ENCODE data around the gene IFNLR1. TPM values are rescaled to one million over a fixed set of nuclear protein-coding genes. Genes with fewer than 3 reads are reported as not detected.

IFNLR1 gene
- total RNA-seq, 1 donor from 2014 or later, result 0.22 TPM

- DNase-seq (ENCODE audit: low spot score), result peak; percentile 95
Observed at GRCh38 chr1:24150234-24151174, 36.6 kb downstream of the IFNLR1 start.

- peak; percentile 81 for DNase-seq (ENCODE audit: low spot score)
Observed at GRCh38 chr1:24149866-24150233, 37.2 kb downstream of the IFNLR1 start.

GRCh38 chr1:24147816-24148215, 39.3 kb downstream of the IFNLR1 start:
- DNase-seq (ENCODE audit: low spot score), result peak; percentile 12

GRCh38 chr1:24147194-24147593, 39.9 kb downstream of the IFNLR1 start:
- peak; percentile 60 for DNase-seq (ENCODE audit: low spot score)

GRCh38 chr1:24142546-24143534, 44.2 kb downstream of the IFNLR1 start, which contains the start of gene IL22RA1:
Gene IL22RA1, minus strand, starts transcription at chr1:24143140. Its CDS starts 58 bp downstream, at chr1:24143082.
- DNase-seq (ENCODE audit: low spot score), result no peak

- no peak for DNase-seq (ENCODE audit: low spot score)
Observed at GRCh38 chr1:24141311-24141997, 45.6 kb downstream of the IFNLR1 start.

GRCh38 chr1:24140741-24141181, 46.3 kb downstream of the IFNLR1 start:
- DNase-seq (ENCODE audit: low spot score), result no peak

GRCh38 chr1:24139841-24140425, 47.2 kb downstream of the IFNLR1 start:
- no peak for DNase-seq (ENCODE audit: low spot score)

GRCh38 chr1:24139222-24139489, 47.9 kb downstream of the IFNLR1 start:
- DNase-seq (ENCODE audit: low spot score), result no peak

GRCh38 chr1:24138476-24139221, 48.4 kb downstream of the IFNLR1 start:
- no peak for DNase-seq (ENCODE audit: low spot score)

- DNase-seq (ENCODE audit: low spot score), result no peak
Observed at GRCh38 chr1:24136956-24137539, 50.0 kb downstream of the IFNLR1 start.

- DNase-seq (ENCODE audit: low spot score), result no peak
Observed at GRCh38 chr1:24134376-24134775, 52.7 kb downstream of the IFNLR1 start.

GRCh38 chr1:24133819-24134218, 53.3 kb downstream of the IFNLR1 start:
- DNase-seq (ENCODE audit: low spot score), result no peak

GRCh38 chr1:24130385-24130784, 56.7 kb downstream of the IFNLR1 start:
- DNase-seq (ENCODE audit: low spot score), result no peak

- DNase-seq (ENCODE audit: low spot score), result no peak
Observed at GRCh38 chr1:24127801-24128363, 59.2 kb downstream of the IFNLR1 start.

GRCh38 chr1:24127134-24127800, 59.8 kb downstream of the IFNLR1 start:
- no peak for DNase-seq (ENCODE audit: low spot score)

- DNase-seq (ENCODE audit: low spot score), result peak; percentile 1
Observed at GRCh38 chr1:24126672-24127023, 60.4 kb downstream of the IFNLR1 start.

- no peak for DNase-seq (ENCODE audit: low spot score)
Observed at GRCh38 chr1:24126018-24126671, 60.9 kb downstream of the IFNLR1 start.
